Smooth muscle cell of the brain vasculature (primary cell): ENCODE results near the gene PHF24.
"Not testable (repeated sequence)": the region's sequence is repeated elsewhere in the genome, so short reads cannot be mapped to it uniquely, and the experiment has no call there.

Experiments used
- DNase-seq: peaks from one replicate; pipeline ENCODE4 v3.0.0-alpha.2; 2012; ENCODE audit warnings: low read depth, low spot score

PHF24 gene

DNA sequence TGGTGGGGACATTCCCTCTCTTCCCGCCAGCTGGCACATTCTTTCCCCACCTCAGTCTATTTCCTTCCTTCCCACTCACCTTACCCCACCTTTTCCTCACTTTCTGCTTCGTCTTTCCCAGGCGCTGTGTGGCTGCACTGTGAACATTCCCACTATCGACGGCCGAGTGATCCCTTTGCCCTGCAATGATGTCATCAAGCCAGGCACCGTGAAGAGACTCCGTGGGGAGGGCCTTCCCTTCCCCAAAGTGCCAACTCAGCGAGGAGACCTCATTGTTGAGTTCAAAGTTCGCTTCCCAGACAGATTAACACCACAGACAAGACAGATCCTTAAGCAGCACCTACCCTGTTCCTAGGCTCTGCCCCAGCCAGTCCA lies 38.8 kb downstream of the PHF24 start:
- DNase-seq, result no peak

- no peak for DNase-seq
These were observed 39.3 kb downstream of the PHF24 start for GRCh38 chr9:34997379-34997781.

- DNase-seq, result no peak
These were observed 40.2 kb downstream of the PHF24 start for GRCh38 chr9:34998266-34998665.

- no peak for DNase-seq
These were observed 41.5 kb downstream of the PHF24 start for GRCh38 chr9:34999576-34999975.

DNA sequence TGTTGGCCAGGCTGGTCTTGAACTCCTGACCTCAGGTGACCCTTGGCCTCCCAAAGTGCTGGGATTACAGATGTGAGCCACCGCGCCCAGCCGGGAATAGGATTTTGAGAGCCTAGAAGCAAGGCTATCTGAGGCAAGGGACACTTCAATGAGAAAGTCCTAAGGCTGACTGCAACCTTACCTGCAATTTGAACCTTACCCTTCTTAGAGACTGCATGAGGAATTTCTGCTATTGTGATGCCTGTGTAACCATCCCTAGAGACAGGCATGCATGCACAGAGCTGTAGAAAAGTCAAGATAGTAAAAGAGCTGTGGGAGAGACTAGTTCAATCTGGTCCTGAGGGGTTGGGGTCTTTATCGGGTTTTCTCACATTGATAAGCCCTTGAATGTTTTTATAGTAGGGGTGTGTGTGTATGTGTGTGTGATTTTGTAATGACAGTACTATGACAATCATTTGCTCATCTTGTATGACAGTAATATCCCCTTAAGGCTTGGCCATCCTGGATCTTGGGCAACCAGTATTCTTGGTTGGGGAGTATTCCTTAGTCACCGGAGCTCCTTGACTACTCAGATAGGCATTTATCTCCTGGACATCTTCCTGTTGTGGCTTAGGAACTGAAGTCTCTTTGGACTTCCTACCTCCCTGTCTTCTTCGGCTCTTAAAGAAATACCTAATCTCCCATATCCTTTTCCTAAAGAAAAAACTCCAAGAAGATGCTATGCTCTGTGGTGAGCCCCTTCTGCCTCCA lies 42.6 kb downstream of the PHF24 start:
- no peak for DNase-seq

- no peak for DNase-seq
These were observed 43.2 kb downstream of the PHF24 start for GRCh38 chr9:35001285-35001677.

GRCh38 chr9:35001803-35002502 lies 43.9 kb downstream of the PHF24 start:
- DNase-seq, result no peak

GRCh38 chr9:35002623-35003022 lies 44.5 kb downstream of the PHF24 start:
- no peak for DNase-seq

GRCh38 chr9:35004299-35004698 lies 46.2 kb downstream of the PHF24 start:
- DNase-seq, result not testable (repeated sequence)

DNA sequence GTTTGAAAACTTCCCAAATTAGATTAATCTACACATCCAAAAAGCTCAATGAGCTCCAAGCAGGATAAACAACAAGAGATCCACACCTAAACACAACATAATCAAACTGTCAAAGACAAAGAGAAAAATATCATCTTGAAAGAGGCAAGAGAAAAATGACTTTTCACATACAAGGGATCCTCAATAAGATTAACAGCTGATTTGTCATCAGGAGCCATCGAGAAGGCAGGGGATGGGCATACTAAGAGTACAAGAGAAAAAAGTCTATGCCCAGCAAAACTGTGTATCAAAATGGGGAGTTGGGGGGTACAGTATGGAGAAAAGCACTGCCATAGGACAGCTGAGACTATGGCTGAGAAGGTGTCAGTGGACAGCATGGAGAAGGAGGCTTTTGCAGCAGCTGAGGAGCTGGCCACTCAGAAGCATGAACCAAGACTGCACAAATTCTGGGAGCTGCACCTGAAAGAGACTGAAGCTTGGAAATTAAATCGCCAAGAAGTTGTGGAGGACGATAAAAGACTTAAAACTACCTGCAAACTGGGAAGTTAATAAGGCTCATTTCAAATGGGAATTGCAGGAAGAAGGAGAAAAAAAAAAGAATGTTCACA lies 52.4 kb downstream of the PHF24 start:
- no peak for DNase-seq

DNA sequence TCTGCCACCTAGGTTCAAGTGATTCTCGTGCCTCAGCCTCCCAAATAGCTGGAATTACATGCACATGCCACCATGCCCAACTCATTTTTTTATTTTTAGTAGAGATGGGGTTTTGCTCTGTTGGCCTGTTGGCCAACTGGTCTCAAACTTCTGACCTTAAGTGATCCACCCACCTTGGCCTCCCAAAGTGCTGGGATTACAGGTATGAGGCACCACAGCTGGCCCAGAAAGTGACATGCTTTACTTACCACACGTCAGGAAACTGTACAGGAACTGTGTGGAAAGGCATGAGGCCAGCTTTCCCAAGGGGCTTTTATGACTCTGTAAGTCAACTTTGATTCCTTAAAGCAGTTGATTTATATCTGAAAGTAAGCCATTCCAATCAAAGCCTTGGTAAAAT lies 56.4 kb downstream of the PHF24 start:
- no peak for DNase-seq

DNA sequence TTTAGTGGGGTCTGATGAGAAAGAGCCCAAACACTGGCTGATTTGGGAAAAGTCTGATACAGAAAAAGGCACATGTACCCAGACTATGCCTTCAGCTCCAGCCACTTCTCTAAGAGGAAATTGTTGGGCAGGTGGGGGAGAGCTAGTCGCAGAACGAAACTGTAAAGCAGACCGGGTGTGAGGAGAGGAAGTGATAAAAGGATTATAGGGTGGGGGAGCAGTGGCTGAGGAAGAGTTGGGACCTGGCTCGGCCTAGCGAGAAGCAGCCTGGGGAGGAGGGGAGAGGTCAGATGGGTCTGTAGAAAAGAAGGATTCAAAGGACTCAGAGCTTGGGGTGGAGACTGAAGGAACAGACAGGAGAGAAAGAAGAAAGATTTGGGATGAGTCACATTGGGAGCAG lies 65.4 kb downstream of the PHF24 start:
- DNase-seq, result not testable (repeated sequence)

DNA sequence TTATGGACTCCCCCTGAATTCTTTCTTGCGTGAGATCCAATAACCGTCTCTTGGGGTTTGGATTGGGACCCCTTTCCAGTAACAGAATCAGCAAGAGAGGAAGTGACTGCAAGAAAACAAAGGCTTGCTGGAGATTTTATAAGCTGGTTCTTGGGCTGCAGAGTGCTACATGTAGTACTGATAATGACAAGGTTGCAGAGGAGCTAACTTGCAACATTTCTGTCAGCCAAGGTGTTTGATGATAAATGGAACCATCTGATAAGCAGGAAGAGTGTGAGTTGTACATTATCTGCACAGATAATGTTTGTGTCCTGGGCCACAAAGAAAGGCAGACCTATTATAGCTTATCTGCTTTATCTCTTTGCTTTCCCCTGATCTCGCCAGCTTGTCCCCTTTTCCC lies 68.6 kb downstream of the PHF24 start:
- DNase-seq, result no peak

GRCh38 chr9:35027374-35027773 lies 69.3 kb downstream of the PHF24 start:
- DNase-seq, result no peak

GRCh38 chr9:35027860-35028259 lies 69.8 kb downstream of the PHF24 start:
- DNase-seq, result no peak

GRCh38 chr9:35028341-35028740 lies 70.3 kb downstream of the PHF24 start:
- no peak for DNase-seq

- DNase-seq, result no peak
These were observed 71.2 kb downstream of the PHF24 start for GRCh38 chr9:35029241-35029640.

- DNase-seq, result no peak
These were observed 71.8 kb downstream of the PHF24 start for GRCh38 chr9:35029852-35030251.
